Mucosa of descending colon (tissue), 3 donors: ENCODE data around the gene TTC1. TPM values are rescaled to one million over a fixed set of nuclear protein-coding genes. Genes with fewer than 3 reads are reported as not detected.

Experiments used
- ATAC-seq: fragments of 200-7000 bp; cut with Tn5 transposase; one replicate; pipeline ENCODE4 v1.9.1; 2020; ENCODE audit warnings: mild to moderate bottlenecking, moderate library complexity
- DNase-seq, 3 donors: peaks; one replicate each; pipeline ENCODE4 v3.0.0-alpha.2; 2020
- H3K36me3 ChIP-seq: fragments of 200-600 bp; one replicate; pipeline ENCODE4 v1.8.0; 2021; ENCODE audit warnings: low read depth, mild to moderate bottlenecking
- H3K4me1 ChIP-seq: fragments of 200-600 bp; one replicate; pipeline ENCODE4 v1.8.0; 2021; ENCODE audit warnings: low read depth, mild to moderate bottlenecking
- H3K4me3 ChIP-seq: fragments of 200-600 bp; one replicate; pipeline ENCODE4 v1.8.0; 2021; ENCODE audit warnings: mild to moderate bottlenecking
- H3K9me3 ChIP-seq: fragments of 200-600 bp; one replicate; pipeline ENCODE4 v1.8.0; 2021; ENCODE audit warnings: mild to moderate bottlenecking
- CTCF ChIP-seq: fragments of 200-600 bp; IDR thresholded peaks from one replicate; pipeline ENCODE4 v1.8.0; 2022; ENCODE audit warnings: antibody characterized with exemption, mild to moderate bottlenecking
- intact Hi-C, 2 donors: fragments of 100-400 bp; cut with DNase I in 1 of 2; cut with micrococcal nuclease in 1 of 2; formaldehyde crosslinking; loops; one replicate each; pipeline versions ENCODE4 v1.11.0 to v1.11.1; 2022; cut with DNase I, micrococcal nuclease
- total RNA-seq, 3 donors: library from RNA; stranded (reverse); fragmentation: NEBNext Ultra II Directional in 2 of 3; extraction: Animal tissue kit (Norgen Biotek cat#: 25700) in 2 of 3; gene quantifications; one replicate each; pipeline versions ENCODE4 v1.2.1 to v1.2.4, GENCODE V29; 2021 to 2023
- donor health status: DM: no; HTN: no; CAD: no; lungs with moderate emphysema.
- donor health status: DM: no; HTN: no; CAD: no.
- donor health status: DM: no; HTN: yes; CAD: no.

The TTC1 gene
- total RNA-seq, 3 donors from 2014 or later: 42.6 to 54.7 (median 46.6) TPM

- DNase-seq: peak in 1 of 3 donors; percentile 74
- H3K36me3 ChIP-seq: no peaks in the 10 kb centered on the region
- intact Hi-C loops: loop anchor here (2.0 to 10.0 kb wide), 2 partner anchors 323 kb away; no protein-coding TSS in a partner anchor
Observed at GRCh38 chr5:160021831-160022446, 13.0 kb downstream of the TTC1 start.

GRCh38 chr5:160023007-160023907 lies 14.3 kb downstream of the TTC1 start:
- H3K4me1 ChIP-seq: peaks cover 21% of the 10 kb centered on the region
- no peaks in the 10 kb centered on the region for H3K36me3 ChIP-seq
- no peaks in the 10 kb centered on the region for H3K9me3 ChIP-seq
- intact Hi-C loops: loop anchor here in 1 of 2 donors (10.0 kb wide), 1 partner anchor 322 kb away; no protein-coding TSS in a partner anchor
- no peak for ATAC-seq
- H3K4me3 ChIP-seq: no peak overlapping the region
- DNase-seq: no peak
- TF ChIP-seq CTCF: no peak

More at GRCh38 chr5:160021831-160022446, 13.0 kb downstream of the TTC1 start:
- Histone ChIP-seq H3K9me3 (no peaks in the 10 kb centered on the region), H3K4me1 (peaks cover 21% of the 10 kb centered on the region), H3K4me3 (no peak overlapping the region)
- TF ChIP-seq CTCF: peak; percentile 69
- peak; percentile 93 for ATAC-seq

GRCh38 chr5:160023908-160024630 lies 15.1 kb downstream of the TTC1 start:
- Histone ChIP-seq H3K36me3 (no peaks in the 10 kb centered on the region), H3K9me3 (no peaks in the 10 kb centered on the region), H3K4me1 (peaks cover 21% of the 10 kb centered on the region), H3K4me3 (no peak overlapping the region)
- DNase-seq (peak in 1 of 3 donors; percentile 60), ATAC-seq (peak; percentile 45)
- no peak for TF ChIP-seq CTCF
- intact Hi-C loops: loop anchor here in 1 of 2 donors (10.0 kb wide), 1 partner anchor 321 kb away; no protein-coding TSS in a partner anchor

- H3K36me3 ChIP-seq: no peaks in the 10 kb centered on the region
- no peaks in the 10 kb centered on the region for H3K9me3 ChIP-seq
- intact Hi-C loops: loop anchor here in 1 of 2 donors (10.0 kb wide), 1 partner anchor 316 kb away; no protein-coding TSS in a partner anchor
- TF ChIP-seq CTCF: no peak
- DNase-seq (no peak), ATAC-seq (no peak)
- H3K4me1 ChIP-seq: peaks cover under 1% of the 10 kb centered on the region
- H3K4me3 ChIP-seq: no peak overlapping the region
Observed at GRCh38 chr5:160029004-160029403, 20.1 kb downstream of the TTC1 start.

GRCh38 chr5:160029540-160030139 lies 20.7 kb downstream of the TTC1 start:
- H3K4me1 ChIP-seq: no peaks in the 10 kb centered on the region
- no peaks in the 10 kb centered on the region for H3K9me3 ChIP-seq
- ATAC-seq (no peak), DNase-seq (no peak)
- no peaks in the 10 kb centered on the region for H3K36me3 ChIP-seq
- intact Hi-C loops: loop anchor here in 1 of 2 donors (10.0 kb wide), 1 partner anchor 315 kb away; no protein-coding TSS in a partner anchor
- TF ChIP-seq CTCF: no peak
- no peak overlapping the region for H3K4me3 ChIP-seq
